ENCODE measurements around the gene NLN.

Gene NLN

GRCh38 chr5:65811885-65812284, 89.9 kb downstream of the NLN start:
- FAIRE-seq = no peak

- no peak for FAIRE-seq
These were observed 90.6 kb downstream of the NLN start for GRCh38 chr5:65812648-65813047.

- no peak for FAIRE-seq
These were observed 91.2 kb downstream of the NLN start for GRCh38 chr5:65813174-65813573.

- no peak for FAIRE-seq
These were observed 93.2 kb downstream of the NLN start for GRCh38 chr5:65815161-65815560.

GRCh38 chr5:65816729-65817128, 94.7 kb downstream of the NLN start:
- FAIRE-seq = no peak

GRCh38 chr5:65817931-65818330, 95.9 kb downstream of the NLN start:
- FAIRE-seq = no peak

- no peak for FAIRE-seq
These were observed 96.6 kb downstream of the NLN start for GRCh38 chr5:65818592-65818991.

- FAIRE-seq = no peak
These were observed 97.4 kb downstream of the NLN start for GRCh38 chr5:65819215-65819904.

GRCh38 chr5:65819905-65820240, 97.9 kb downstream of the NLN start:
- FAIRE-seq = no peak

GRCh38 chr5:65820373-65820772, 98.4 kb downstream of the NLN start:
- no peak for FAIRE-seq

GRCh38 chr5:65821966-65822365, 100.0 kb downstream of the NLN start:
- no peak for FAIRE-seq

- no peak for FAIRE-seq
These were observed 100.7 kb downstream of the NLN start for GRCh38 chr5:65822710-65823109.

- no peak for FAIRE-seq
These were observed 101.2 kb downstream of the NLN start for GRCh38 chr5:65823204-65823603.

- no peak for FAIRE-seq
These were observed 101.9 kb downstream of the NLN start for GRCh38 chr5:65823845-65824445.

- no peak for FAIRE-seq
These were observed 103.7 kb downstream of the NLN start for GRCh38 chr5:65825408-65826328.

- no peak for FAIRE-seq
These were observed 106.3 kb downstream of the NLN start for GRCh38 chr5:65828022-65828896.

- FAIRE-seq = no peak
These were observed 108.9 kb downstream of the NLN start for GRCh38 chr5:65830856-65831255.

GRCh38 chr5:65831276-65831675, 109.3 kb downstream of the NLN start:
- no peak for FAIRE-seq

- FAIRE-seq = no peak
These were observed 110.1 kb downstream of the NLN start for GRCh38 chr5:65832152-65832551.

- no peak for FAIRE-seq
These were observed 110.7 kb downstream of the NLN start for GRCh38 chr5:65832603-65833228.

GRCh38 chr5:65833780-65834179, 111.8 kb downstream of the NLN start:
- no peak for FAIRE-seq

GRCh38 chr5:65834306-65834705, 112.3 kb downstream of the NLN start:
- no peak for FAIRE-seq
